ENCODE results near the gene KASH5.
A peak's percentile ranks its signal among the peaks of the same experiment; 100 is the strongest.
"Not testable (repeated sequence)": the region's sequence is repeated elsewhere in the genome, so short reads cannot be mapped to it uniquely, and the experiment has no call there.

KASH5 gene

GRCh38 chr19:49362048-49362928 is 25.8 kb upstream of the KASH5 start, which contains the start of gene TEAD2:
TSS of gene TEAD2 (minus strand) at chr19:49362416. CDS start at chr19:49360075, 2,341 bp downstream.
- DNase-seq (ENCODE audit: low spot score) = peak; percentile 44

GRCh38 chr19:49362929-49363267 is 25.2 kb upstream of the KASH5 start:
- DNase-seq (ENCODE audit: low spot score) = no peak

DNA sequence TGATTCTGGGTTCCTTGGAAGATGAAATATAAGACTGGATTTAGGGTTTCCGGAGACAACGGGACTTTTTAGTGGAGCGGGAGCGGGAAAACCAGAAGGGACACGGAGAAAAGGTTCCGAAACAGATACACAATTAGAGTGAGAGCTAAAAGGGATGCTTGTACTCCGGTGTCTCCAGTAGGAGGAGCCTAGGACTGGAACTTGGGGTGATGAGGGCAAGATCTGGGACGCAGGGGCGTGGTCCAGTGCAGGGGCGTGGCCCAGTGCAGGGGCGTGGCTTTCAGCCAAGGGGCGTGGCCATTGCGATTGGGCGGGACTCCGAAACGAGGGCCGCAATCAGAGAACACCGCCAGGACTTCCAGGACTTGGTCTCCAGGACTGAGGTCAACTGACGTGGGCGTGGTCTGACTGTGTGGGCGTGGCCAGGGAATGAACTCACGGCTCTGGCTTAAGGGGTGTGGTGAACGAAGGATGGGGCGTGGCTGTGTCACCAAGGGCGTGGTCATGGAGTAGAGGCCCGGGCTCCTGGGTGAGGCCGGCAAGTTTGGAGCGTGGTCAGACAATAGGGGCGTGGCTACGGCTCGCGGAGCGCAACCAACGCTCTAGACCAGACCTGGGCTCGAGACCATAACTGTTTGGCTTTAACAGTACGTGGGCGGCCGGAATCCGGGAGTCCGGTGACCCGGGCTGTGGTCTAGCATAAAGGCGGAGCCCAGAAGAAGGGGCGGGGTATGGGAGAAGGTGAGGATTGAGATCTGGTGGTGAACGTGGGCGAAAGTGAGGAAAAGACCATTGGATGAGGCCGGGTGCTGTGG is 24.6 kb upstream of the KASH5 start, which contains the start of gene DKKL1:
TSS of gene DKKL1 (plus strand) at position 610 of the 815 bp plus-strand sequence. CDS start at position 732, 122 bp downstream.
- DNase-seq (ENCODE audit: low spot score) = peak; percentile 98

DNA sequence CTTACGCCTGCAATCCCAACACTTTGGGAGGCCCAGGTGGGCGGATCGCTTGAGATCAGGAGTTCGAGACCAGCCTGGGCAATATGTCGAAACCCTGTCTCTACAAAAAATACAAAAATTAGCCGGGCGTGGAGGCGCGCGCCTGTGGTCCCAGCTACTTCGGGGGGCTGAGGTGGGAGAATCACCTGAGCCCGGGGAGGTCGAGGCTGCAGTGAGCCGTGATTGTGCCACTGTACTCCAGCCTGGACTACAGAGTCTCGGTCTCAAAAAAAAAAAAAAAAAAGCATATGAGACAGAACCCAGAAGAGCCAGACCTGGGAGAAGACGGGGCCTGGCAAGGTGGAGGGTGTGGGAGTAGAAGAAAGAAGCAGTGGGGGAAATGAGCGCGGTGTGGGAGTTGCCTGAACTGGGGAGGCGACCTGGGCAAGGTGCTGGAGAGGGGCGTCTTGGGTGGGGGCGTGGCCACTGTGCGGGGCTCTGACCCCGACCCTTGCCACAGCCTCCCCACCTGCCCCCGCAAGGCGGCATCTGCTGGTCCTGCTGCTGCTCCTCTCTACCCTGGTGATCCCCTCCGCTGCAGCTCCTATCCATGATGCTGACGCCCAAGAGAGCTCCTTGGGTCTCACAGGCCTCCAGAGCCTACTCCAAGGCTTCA is 23.8 kb upstream of the KASH5 start:
- DNase-seq (ENCODE audit: low spot score) = no peak

DNA sequence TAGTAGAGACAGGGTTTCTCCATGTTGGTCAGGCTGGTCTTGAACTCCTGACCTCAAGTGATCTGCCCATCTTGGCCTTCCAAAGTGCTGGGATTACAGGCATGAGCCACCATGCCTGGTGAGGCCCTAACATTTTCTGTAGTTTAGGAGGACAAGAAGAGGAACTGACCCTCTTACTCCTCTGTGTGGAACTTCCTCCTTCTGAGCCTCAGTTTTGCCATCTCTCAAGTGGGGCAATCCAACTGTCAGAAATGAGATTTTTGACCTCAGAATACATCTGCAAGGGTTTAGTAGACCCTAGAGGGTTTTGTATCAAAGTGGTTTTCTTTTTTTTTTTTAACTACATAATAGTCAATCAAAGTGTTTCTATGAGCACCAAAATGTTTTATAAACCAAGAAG is 21.9 kb upstream of the KASH5 start:
- DNase-seq (ENCODE audit: low spot score) = no peak

- no peak for DNase-seq (ENCODE audit: low spot score)
These were observed 19.2 kb upstream of the KASH5 start for GRCh38 chr19:49368711-49369358.

DNA sequence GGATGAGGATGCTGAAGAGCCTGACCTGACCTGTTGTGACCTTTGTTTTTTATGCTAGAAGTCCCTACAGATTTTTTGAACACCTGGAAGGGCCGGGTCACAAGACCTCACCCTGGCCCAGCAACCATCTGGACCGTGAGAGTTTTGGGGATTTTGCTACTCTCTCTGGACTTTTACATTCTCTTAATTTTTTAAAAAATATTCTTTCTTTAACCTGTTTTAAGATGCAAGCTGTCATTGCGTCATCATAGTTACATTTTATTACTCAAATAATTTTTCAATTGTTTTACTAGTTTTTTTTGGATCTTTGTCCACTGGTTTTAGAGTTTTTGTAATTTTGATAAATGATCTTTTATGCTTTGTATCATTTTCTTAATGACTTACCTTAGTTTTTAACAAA is 16.9 kb upstream of the KASH5 start:
- DNase-seq (ENCODE audit: low spot score) = no peak

DNA sequence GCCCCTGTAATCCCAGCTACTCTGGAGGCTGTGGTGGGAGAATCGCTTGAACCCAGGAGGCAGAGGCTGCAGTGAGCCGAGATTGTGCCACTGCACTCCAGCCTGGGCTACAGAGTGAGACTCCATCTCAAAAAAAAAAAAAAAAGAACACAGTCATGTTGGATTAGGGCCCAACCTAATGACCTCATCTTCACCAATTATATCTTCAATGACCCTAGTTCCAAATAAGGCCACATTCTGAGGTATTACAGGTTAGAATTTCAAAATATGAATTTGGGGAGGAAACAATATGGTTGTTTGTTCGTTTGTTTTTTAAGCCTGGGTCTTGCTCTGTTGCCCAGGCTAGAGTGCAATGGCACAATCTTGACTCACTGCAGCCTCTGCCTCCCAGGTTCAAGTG is 14.9 kb upstream of the KASH5 start:
- not testable (repeated sequence) for DNase-seq (ENCODE audit: low spot score)

GRCh38 chr19:49374665-49375434 is 13.2 kb upstream of the KASH5 start:
- DNase-seq (ENCODE audit: low spot score) = no peak

DNA sequence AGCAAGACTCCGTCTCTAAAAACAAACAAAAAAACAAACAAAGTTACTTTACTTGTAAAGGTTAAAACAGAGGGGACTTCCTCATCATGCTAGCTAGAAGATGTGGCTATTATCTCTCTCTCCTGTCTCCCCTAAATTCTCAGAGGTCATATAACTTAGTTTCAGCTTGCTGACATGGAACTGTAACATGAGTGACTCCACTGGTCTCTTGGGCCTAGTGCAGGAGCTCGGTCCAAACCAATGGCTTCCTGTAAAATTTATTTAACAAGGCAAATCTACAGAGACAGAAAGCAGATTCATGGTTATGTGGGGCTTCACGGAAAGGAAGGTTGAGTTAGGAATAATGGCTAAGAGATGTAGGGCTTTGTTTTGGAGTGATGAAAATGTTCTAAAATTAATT is 9.5 kb upstream of the KASH5 start:
- DNase-seq (ENCODE audit: low spot score) = no peak

- no peak for DNase-seq (ENCODE audit: low spot score)
These were observed 7.7 kb upstream of the KASH5 start for GRCh38 chr19:49380391-49380790.

DNA sequence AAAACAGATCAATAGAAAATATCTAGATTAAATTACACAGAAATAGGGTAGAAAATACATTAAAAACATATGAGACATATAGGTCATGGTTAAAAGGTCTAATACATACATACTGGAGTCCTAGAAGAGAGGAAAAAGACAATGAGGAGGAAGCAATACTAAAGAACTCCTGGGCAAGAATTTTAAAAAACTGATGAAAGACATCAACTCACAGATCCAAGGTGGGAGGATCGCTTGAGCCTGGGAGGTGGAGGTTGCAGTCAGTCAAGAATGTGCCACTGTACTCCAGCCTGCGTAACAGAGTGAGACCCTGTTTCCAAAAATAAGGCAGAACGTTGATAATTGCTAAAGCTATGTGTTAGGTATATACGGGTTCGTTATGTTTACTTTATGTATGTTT is 5.4 kb upstream of the KASH5 start:
- no peak for DNase-seq (ENCODE audit: low spot score)

DNA sequence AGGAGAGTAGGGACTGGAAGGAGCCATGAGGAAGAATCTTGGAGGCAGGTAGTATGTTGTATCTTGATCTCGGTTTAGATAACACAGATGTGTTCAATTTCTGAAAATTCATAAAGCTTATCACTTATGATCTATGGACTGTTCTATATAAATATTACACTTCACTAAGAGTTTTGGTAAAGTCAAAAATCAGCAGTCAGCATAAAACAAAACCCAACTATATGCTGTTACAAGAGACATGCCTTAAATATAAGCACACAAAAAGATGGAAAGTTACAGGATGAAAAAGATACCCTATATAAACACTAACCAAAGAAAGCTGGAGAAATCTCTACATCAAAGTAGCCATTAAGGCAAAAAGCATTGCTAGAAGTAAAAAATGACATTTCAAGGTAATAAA is 4.5 kb upstream of the KASH5 start:
- DNase-seq (ENCODE audit: low spot score) = no peak

- no peak for DNase-seq (ENCODE audit: low spot score)
These were observed 1.4 kb downstream of the KASH5 start for GRCh38 chr19:49389406-49389805.

DNA sequence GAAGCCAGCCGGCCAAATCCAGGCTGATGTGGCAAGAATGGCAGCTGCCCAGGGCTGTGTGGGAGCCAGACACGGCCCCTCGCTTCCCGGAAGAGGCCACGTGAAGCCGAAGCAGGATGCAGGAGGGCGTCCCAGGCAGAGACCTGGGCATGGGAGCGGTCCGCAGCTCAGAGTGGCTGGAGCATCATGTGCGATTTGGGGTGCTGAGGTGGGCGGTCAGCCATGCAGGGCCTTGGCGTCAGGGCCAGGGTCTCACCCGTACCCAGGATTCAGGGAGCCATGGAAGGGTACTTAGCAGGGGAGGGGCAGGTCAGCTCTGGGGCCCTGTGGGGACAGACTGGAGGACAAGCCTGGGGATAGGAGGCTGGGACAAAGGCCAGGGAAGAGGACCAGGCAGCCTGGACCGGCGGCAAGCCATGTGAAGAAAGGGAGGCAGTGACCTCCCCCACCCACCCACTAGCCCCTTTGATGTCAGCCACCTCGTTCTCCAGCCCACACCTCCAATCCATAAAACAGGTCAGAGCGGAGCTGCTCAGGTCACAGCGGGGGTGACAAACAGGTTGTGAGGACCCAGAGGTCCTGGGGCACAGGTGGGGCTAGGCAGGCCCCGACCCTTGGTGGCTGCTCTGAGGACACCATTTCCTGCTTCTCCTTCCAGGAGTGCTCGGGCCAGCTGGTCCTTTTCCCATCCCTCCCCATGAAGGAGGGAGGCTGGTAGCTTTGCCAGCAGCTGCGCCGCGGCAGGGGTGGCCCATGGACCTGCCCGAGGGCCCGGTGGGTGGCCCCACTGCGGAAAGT is 2.3 kb downstream of the KASH5 start:
- no peak for DNase-seq (ENCODE audit: low spot score)

GRCh38 chr19:49390929-49391359 is 2.9 kb downstream of the KASH5 start:
- no peak for DNase-seq (ENCODE audit: low spot score)

DNA sequence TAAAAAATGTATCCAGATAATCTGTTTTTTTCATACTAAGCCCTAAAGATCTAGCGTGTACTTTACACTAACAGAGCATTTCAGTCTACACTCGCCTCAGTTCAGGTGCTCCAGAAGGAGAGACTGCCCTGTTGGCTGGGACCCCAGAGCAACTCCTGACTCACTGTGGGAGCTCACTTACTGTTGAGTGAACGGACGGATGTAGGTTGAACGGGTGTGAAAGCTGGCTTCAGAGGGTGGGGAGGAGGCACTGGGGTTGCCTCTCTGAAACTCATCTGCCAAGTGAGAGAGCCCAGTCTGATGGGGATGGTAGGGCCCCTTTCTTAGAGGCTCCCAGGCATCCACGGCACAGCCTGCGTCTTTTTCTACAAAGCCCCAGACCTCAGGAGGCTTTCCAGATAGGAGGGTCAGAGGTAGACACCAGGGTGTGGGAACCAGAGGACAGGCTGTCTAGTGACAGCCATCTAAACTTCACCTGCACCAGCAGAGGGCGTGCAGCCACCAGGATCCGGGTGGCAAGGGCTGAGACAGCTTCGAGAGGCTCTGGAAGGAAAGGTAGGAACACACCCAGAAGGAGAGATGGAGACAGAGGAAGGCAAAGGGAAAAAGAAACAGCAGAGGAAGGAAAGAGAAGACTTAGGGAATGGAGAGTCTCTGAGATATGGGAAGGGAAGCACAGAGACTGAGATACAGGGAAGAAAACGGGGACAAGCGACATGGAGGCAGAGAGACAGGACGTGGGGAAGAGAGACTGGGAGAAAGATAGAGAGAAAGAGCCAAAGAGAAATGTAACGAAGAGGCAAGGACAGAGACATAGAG is 3.7 kb downstream of the KASH5 start:
- DNase-seq (ENCODE audit: low spot score) = peak; percentile 79

DNA sequence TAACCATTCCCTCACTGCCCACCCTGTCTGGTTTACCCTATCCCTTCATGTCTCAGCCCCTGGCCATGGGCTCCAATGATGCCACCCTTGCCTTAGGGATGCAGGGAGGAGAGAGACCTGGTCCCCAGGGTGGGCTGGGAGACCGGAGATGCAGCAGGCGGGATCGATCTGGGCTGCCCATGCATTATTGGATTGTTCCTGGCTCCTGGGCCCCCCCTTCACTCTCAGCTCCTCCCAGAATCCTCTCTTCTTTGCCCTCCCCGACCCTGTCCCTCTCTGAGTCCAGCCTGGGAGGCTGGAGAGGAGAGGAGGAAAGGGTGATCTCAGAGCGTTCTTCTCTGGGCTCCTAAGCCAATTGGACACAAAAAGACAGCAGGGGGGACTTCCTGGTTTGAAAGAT is 5.8 kb downstream of the KASH5 start:
- no peak for DNase-seq (ENCODE audit: low spot score)

DNA sequence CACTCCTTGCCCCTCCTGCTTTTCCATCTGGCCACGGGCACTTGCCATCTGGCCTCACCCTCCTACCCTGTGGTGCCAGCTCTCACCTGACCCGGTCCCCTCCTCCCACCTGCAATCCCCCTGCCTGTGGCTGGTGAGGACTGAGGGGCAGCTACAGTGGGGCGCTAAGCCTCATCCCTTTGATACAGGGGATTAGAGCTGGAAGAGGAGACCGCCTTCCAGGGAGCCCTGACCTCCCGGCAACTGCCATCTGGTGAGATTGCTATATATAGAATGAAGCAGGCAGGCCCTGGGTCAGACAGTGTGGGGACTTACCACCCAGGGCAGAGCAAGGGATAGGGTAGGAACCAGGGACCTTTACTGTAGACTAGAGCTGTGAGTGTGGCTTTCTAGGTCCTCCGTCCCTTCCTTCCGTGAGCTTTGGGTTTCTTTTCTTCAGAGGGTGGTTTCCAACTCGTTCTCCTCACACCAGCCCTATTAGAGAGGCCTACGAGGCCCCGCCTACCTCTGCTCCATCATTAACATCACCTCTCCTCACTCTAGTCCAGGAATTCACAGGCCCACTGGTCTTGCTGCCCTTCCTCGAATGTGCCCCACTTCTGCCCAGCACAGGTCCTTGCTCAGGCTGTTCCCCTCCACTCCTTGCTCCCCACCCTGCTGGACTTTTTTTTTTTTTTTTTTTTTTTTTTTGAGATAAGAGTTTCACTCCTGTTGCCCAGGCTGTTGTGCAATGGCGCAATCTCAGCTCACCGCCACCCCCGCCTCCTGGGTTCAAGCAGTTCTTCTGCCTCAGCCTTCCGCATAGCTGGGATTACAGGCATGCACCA is 7.7 kb downstream of the KASH5 start:
- no peak for DNase-seq (ENCODE audit: low spot score)

Data from kidney tubule cell (primary cell).